NB4 (cell line): Measurements from ENCODE around the gene PLCB4.

Experiments used
- CTCF ChIP-seq: IDR thresholded peaks from one replicate; pipeline ENCODE4 v1.5.1; 2012; ENCODE audit warnings: low read depth, low read length
- MYC ChIP-seq: IDR thresholded peaks from 2 replicates; pipeline ENCODE4 v1.6.1; 2011; ENCODE audit warnings: low read depth, low read length
- POLR2A ChIP-seq: IDR thresholded peaks from 2 replicates; pipeline ENCODE4 v1.6.1; 2011; ENCODE audit warnings: mild to moderate bottlenecking; ENCODE audit not compliant: insufficient read length; ENCODE audit errors: extremely low read depth

- TF ChIP-seq CTCF: no peak
- no peak for TF ChIP-seq MYC
- no peak for TF ChIP-seq POLR2A
Observed at GRCh38 chr20:9358001-9358400, 289.1 kb downstream of the PLCB4 start.
